ENCODE measurements around the gene C5orf63.
"Not testable (repeated sequence)": the region's sequence is repeated elsewhere in the genome, so short reads cannot be mapped to it uniquely, and the experiment has no call there.

The C5orf63 gene

GRCh38 chr5:127019928-127020327 is 53.4 kb downstream of the C5orf63 start:
- no peak overlapping the region for H3K27ac ChIP-seq (ENCODE audit: low read length)
- H3K36me3 ChIP-seq (ENCODE audit: control insufficient read depth in 2 of 2, insufficient read depth in 2 of 2, low read length in 2 of 2), result no peaks in the 10 kb centered on the region
- H3K9ac ChIP-seq (ENCODE audit: low read length in 2 of 2), result no peak overlapping the region
- no peaks in the 10 kb centered on the region for H3K27me3 ChIP-seq (ENCODE audit: control insufficient read depth in 1 of 2, insufficient read depth in 2 of 2, low read length in 2 of 2)
- H3K9me3 ChIP-seq (ENCODE audit: control insufficient read depth in 2 of 2, low read length in 2 of 2), result no peaks in the 10 kb centered on the region
- H3K4me3 ChIP-seq (ENCODE audit: low read length in 2 of 2), result no peak overlapping the region
- H3K4me1 ChIP-seq (ENCODE audit: control insufficient read depth, insufficient read depth, low read length), result no peaks in the 10 kb centered on the region

GRCh38 chr5:127016722-127017121 is 56.6 kb downstream of the C5orf63 start:
- not testable (repeated sequence) for H3K9me3 ChIP-seq (ENCODE audit: control insufficient read depth in 2 of 2, low read length in 2 of 2); H3K36me3 ChIP-seq (ENCODE audit: control insufficient read depth in 2 of 2, insufficient read depth in 2 of 2, low read length in 2 of 2); H3K27ac ChIP-seq (ENCODE audit: low read length); H3K4me1 ChIP-seq (ENCODE audit: control insufficient read depth, insufficient read depth, low read length); H3K27me3 ChIP-seq (ENCODE audit: control insufficient read depth in 1 of 2, insufficient read depth in 2 of 2, low read length in 2 of 2); H3K9ac ChIP-seq (ENCODE audit: low read length in 2 of 2); H3K4me3 ChIP-seq (ENCODE audit: low read length in 2 of 2)

DNA sequence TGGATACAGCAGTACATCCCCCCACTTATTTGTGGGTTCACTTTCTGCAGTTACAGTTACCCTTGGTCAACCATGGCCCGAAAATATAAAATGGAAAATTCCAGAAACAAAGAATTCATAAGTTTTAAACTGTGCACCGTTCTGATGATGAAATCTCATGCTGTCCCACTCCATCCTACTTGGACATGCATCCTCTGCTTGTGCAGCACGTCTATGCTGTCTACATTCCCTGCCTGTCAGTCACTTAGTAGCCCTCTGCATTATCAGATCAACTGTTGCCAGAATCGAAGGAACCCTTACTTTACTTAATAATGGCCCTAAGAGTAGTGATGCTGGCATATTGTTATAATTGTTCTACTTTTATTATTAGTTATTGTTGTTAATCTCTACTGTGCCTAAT is 57.6 kb downstream of the C5orf63 start:
- Histone ChIP-seq H3K27ac (ENCODE audit: low read length) (no peak overlapping the region), H3K36me3 (ENCODE audit: control insufficient read depth in 2 of 2, insufficient read depth in 2 of 2, low read length in 2 of 2) (no peaks in the 10 kb centered on the region), H3K9me3 (ENCODE audit: control insufficient read depth in 2 of 2, low read length in 2 of 2) (no peaks in the 10 kb centered on the region), H3K27me3 (ENCODE audit: control insufficient read depth in 1 of 2, insufficient read depth in 2 of 2, low read length in 2 of 2) (no peaks in the 10 kb centered on the region), H3K9ac (ENCODE audit: low read length in 2 of 2) (no peak overlapping the region), H3K4me3 (ENCODE audit: low read length in 2 of 2) (no peak overlapping the region), H3K4me1 (ENCODE audit: control insufficient read depth, insufficient read depth, low read length) (no peaks in the 10 kb centered on the region)

GRCh38 chr5:127014573-127014972 is 58.7 kb downstream of the C5orf63 start:
- H3K9ac ChIP-seq (ENCODE audit: low read length in 2 of 2), result no peak overlapping the region
- no peaks in the 10 kb centered on the region for H3K9me3 ChIP-seq (ENCODE audit: control insufficient read depth in 2 of 2, low read length in 2 of 2)
- H3K4me3 ChIP-seq (ENCODE audit: low read length in 2 of 2), result no peak overlapping the region
- no peak overlapping the region for H3K27ac ChIP-seq (ENCODE audit: low read length)
- H3K27me3 ChIP-seq (ENCODE audit: control insufficient read depth in 1 of 2, insufficient read depth in 2 of 2, low read length in 2 of 2), result no peaks in the 10 kb centered on the region
- no peaks in the 10 kb centered on the region for H3K36me3 ChIP-seq (ENCODE audit: control insufficient read depth in 2 of 2, insufficient read depth in 2 of 2, low read length in 2 of 2)
- H3K4me1 ChIP-seq (ENCODE audit: control insufficient read depth, insufficient read depth, low read length), result no peaks in the 10 kb centered on the region

DNA sequence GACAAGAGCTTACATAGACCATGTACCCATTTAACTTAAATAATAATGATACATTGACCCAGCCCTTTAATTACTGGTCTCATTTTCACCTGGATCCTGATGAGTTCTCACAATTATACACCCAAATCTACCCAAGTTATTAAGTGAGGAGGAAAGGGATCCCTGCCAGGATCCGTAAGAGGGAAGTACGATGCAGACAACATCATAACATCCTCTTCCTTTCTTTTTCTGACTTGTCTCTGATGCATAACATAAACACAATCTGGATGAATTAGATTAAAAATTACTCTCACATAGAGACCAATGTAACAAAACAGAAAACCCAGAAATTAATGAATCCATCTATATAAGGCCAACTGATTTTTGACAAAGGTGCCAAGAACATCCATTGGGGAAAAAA is 59.9 kb downstream of the C5orf63 start:
- H3K9ac ChIP-seq (ENCODE audit: low read length in 2 of 2), result no peak overlapping the region
- H3K4me1 ChIP-seq (ENCODE audit: control insufficient read depth, insufficient read depth, low read length), result no peaks in the 10 kb centered on the region
- no peak overlapping the region for H3K4me3 ChIP-seq (ENCODE audit: low read length in 2 of 2)
- no peaks in the 10 kb centered on the region for H3K9me3 ChIP-seq (ENCODE audit: control insufficient read depth in 2 of 2, low read length in 2 of 2)
- no peak overlapping the region for H3K27ac ChIP-seq (ENCODE audit: low read length)
- no peaks in the 10 kb centered on the region for H3K27me3 ChIP-seq (ENCODE audit: control insufficient read depth in 1 of 2, insufficient read depth in 2 of 2, low read length in 2 of 2)
- no peaks in the 10 kb centered on the region for H3K36me3 ChIP-seq (ENCODE audit: control insufficient read depth in 2 of 2, insufficient read depth in 2 of 2, low read length in 2 of 2)

- no peaks in the 10 kb centered on the region for H3K36me3 ChIP-seq (ENCODE audit: control insufficient read depth in 2 of 2, insufficient read depth in 2 of 2, low read length in 2 of 2)
- no peak overlapping the region for H3K9ac ChIP-seq (ENCODE audit: low read length in 2 of 2)
- H3K27me3 ChIP-seq (ENCODE audit: control insufficient read depth in 1 of 2, insufficient read depth in 2 of 2, low read length in 2 of 2), result no peaks in the 10 kb centered on the region
- no peak overlapping the region for H3K4me3 ChIP-seq (ENCODE audit: low read length in 2 of 2)
- H3K4me1 ChIP-seq (ENCODE audit: control insufficient read depth, insufficient read depth, low read length), result no peaks in the 10 kb centered on the region
- no peak overlapping the region for H3K27ac ChIP-seq (ENCODE audit: low read length)
- no peaks in the 10 kb centered on the region for H3K9me3 ChIP-seq (ENCODE audit: control insufficient read depth in 2 of 2, low read length in 2 of 2)
Observed at GRCh38 chr5:127012916-127013315, 60.4 kb downstream of the C5orf63 start.

- H3K4me3 ChIP-seq (ENCODE audit: low read length in 2 of 2), result no peak overlapping the region
- no peak overlapping the region for H3K27ac ChIP-seq (ENCODE audit: low read length)
- H3K36me3 ChIP-seq (ENCODE audit: control insufficient read depth in 2 of 2, insufficient read depth in 2 of 2, low read length in 2 of 2), result no peaks in the 10 kb centered on the region
- H3K27me3 ChIP-seq (ENCODE audit: control insufficient read depth in 1 of 2, insufficient read depth in 2 of 2, low read length in 2 of 2), result no peaks in the 10 kb centered on the region
- H3K9me3 ChIP-seq (ENCODE audit: control insufficient read depth in 2 of 2, low read length in 2 of 2), result no peaks in the 10 kb centered on the region
- no peak overlapping the region for H3K9ac ChIP-seq (ENCODE audit: low read length in 2 of 2)
- H3K4me1 ChIP-seq (ENCODE audit: control insufficient read depth, insufficient read depth, low read length), result no peaks in the 10 kb centered on the region
Observed at GRCh38 chr5:127011961-127012644, 61.2 kb downstream of the C5orf63 start.

- Histone ChIP-seq H3K9me3 (ENCODE audit: control insufficient read depth in 2 of 2, low read length in 2 of 2) (no peaks in the 10 kb centered on the region), H3K9ac (ENCODE audit: low read length in 2 of 2) (no peak overlapping the region), H3K36me3 (ENCODE audit: control insufficient read depth in 2 of 2, insufficient read depth in 2 of 2, low read length in 2 of 2) (no peaks in the 10 kb centered on the region), H3K4me3 (ENCODE audit: low read length in 2 of 2) (no peak overlapping the region), H3K27me3 (ENCODE audit: control insufficient read depth in 1 of 2, insufficient read depth in 2 of 2, low read length in 2 of 2) (no peaks in the 10 kb centered on the region), H3K27ac (ENCODE audit: low read length) (no peak overlapping the region), H3K4me1 (ENCODE audit: control insufficient read depth, insufficient read depth, low read length) (no peaks in the 10 kb centered on the region)
Observed at GRCh38 chr5:127011153-127011552, 62.1 kb downstream of the C5orf63 start.

DNA sequence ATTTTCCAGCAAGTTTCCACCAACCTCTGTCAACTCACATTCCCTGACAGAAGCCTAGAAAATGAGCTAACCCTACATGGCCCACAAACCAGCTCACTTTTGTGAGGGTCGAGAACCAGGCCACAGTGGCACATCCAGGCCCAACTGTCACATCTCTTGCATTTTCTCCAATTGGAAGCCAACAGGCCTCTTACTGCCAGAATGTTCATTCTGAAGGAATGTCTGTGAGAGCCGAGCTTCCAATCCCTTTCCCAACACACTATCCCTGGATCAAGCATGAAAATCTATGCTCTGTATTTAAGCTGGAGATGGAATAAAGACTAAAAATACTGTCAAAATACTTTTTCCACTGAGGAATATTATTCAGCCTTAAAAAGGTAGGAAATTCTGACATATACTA is 62.9 kb downstream of the C5orf63 start:
- Histone ChIP-seq H3K36me3 (ENCODE audit: control insufficient read depth in 2 of 2, insufficient read depth in 2 of 2, low read length in 2 of 2) (no peaks in the 10 kb centered on the region), H3K9ac (ENCODE audit: low read length in 2 of 2) (no peak overlapping the region), H3K4me1 (ENCODE audit: control insufficient read depth, insufficient read depth, low read length) (no peaks in the 10 kb centered on the region), H3K4me3 (ENCODE audit: low read length in 2 of 2) (no peak overlapping the region), H3K9me3 (ENCODE audit: control insufficient read depth in 2 of 2, low read length in 2 of 2) (no peaks in the 10 kb centered on the region), H3K27me3 (ENCODE audit: control insufficient read depth in 1 of 2, insufficient read depth in 2 of 2, low read length in 2 of 2) (no peaks in the 10 kb centered on the region), H3K27ac (ENCODE audit: low read length) (no peak overlapping the region)

DNA sequence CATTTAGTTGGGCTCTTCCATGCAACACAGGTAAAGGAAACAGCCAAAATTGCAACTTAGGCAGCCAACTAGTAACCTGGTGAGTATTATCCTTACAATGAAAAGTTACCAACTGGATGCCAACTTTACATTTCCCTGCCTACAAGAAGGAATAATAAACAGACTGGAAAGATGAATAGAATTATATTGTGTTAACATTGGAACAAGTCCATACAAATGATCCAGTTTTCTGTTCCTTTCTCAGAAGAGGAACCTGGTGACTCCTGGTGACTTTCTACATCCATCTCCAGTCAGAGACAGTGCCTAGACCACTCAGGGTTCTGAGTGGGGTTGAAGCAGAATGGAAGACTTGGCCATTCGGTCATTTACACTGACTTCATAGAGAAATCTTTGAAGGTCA is 63.5 kb downstream of the C5orf63 start:
- H3K27ac ChIP-seq (ENCODE audit: low read length), result no peak overlapping the region
- H3K4me3 ChIP-seq (ENCODE audit: low read length in 2 of 2), result no peak overlapping the region
- no peak overlapping the region for H3K9ac ChIP-seq (ENCODE audit: low read length in 2 of 2)
- H3K4me1 ChIP-seq (ENCODE audit: control insufficient read depth, insufficient read depth, low read length), result no peaks in the 10 kb centered on the region
- H3K9me3 ChIP-seq (ENCODE audit: control insufficient read depth in 2 of 2, low read length in 2 of 2), result no peaks in the 10 kb centered on the region
- H3K36me3 ChIP-seq (ENCODE audit: control insufficient read depth in 2 of 2, insufficient read depth in 2 of 2, low read length in 2 of 2), result no peaks in the 10 kb centered on the region
- H3K27me3 ChIP-seq (ENCODE audit: control insufficient read depth in 1 of 2, insufficient read depth in 2 of 2, low read length in 2 of 2), result no peaks in the 10 kb centered on the region

GRCh38 chr5:127008300-127008975 is 64.9 kb downstream of the C5orf63 start:
- no peak overlapping the region for H3K27ac ChIP-seq (ENCODE audit: low read length)
- no peaks in the 10 kb centered on the region for H3K36me3 ChIP-seq (ENCODE audit: control insufficient read depth in 2 of 2, insufficient read depth in 2 of 2, low read length in 2 of 2)
- H3K9ac ChIP-seq (ENCODE audit: low read length in 2 of 2), result no peak overlapping the region
- H3K9me3 ChIP-seq (ENCODE audit: control insufficient read depth in 2 of 2, low read length in 2 of 2), result no peaks in the 10 kb centered on the region
- H3K27me3 ChIP-seq (ENCODE audit: control insufficient read depth in 1 of 2, insufficient read depth in 2 of 2, low read length in 2 of 2), result no peaks in the 10 kb centered on the region
- H3K4me3 ChIP-seq (ENCODE audit: low read length in 2 of 2), result no peak overlapping the region
- H3K4me1 ChIP-seq (ENCODE audit: control insufficient read depth, insufficient read depth, low read length), result no peaks in the 10 kb centered on the region

Measured in stomach smooth muscle (tissue), 2 donors.